ENCODE results near the gene CRLF1.
"Not testable (repeated sequence)": the region's sequence is repeated elsewhere in the genome, so short reads cannot be mapped to it uniquely, and the experiment has no call there.

The CRLF1 gene

GRCh38 chr19:18608102-18608804 lies 1.7 kb upstream of the CRLF1 start:
- no peak for DNase-seq

DNA sequence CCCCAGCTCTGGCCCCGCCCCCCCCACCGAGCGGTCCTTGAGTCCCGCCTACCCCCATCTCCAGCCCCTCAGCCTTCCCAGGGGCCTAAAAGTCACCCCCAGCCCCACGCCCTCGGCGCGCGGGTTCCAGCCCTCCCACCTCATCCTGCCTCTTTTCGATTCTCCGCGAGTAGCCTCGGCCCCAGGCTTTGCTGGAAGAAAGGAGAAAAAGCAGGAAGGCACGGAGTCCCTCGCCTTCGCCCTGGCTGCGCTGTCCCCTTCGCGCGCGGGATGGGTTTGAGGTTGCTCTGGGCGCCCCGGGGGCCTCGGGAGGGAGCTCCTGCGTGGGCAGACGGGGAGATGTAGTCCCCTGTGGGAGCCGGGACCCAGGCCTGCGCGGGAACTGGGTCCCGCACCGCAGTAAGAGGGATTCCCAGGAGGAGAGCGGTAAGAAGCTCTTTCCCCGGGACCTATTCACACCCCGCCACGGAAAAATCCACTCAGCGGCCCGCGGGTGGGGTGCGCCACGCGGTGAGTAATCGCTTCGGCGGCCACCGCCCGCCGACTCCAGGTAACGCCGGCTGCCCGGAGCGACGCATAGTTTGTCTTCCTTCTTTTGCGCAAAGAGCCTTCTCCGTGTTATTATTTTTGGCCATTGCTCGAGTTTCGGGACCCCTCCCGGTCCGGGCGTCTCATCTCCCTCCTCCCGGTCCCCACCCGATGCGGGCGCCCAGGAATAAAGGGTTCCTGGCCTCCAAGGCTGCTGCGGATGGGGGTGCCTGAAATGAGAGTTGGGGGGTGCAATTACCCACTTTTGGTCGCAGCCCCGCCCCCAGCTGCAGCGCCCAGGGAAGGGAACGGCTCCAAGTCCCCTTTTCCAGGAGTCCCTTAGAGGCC lies 865 bp upstream of the CRLF1 start:
- DNase-seq: no peak

DNA sequence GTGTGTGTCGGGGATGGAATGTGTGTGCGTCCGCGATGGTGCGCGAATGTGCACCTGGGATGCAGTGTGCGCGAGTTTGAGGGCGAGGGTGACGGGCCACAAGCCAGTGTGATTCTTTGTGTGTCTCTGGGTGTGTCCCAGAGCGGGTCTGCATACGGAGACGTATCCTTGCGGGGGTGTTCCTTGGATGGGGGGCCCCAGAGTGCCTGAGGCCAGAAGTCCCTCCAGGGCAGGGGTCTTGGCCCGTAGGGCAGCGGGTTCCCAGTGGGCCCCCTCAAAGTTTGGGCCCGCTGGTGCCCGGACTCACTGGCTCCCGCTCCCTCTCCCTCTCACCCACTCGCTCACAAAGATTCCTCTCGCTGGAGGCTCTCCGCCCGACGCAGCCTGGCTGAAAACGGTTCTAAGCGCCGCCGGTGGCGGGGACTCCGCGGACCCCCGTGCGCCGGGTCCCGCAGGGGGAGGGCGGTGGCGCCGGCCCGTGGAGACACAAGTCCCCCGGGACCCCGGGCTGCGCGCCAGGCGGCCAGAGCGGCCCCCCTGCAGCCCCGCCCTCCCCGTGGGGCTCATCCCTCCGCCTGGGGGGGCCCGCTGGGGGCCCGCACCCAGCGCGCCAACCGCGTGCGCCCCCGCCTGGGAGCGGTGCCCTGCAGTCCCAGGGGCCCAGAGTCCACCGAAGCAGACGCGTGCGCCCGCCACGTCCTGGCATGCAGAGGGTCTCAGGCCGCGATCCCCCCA lies 886 bp downstream of the CRLF1 start:
- no peak for DNase-seq

DNA sequence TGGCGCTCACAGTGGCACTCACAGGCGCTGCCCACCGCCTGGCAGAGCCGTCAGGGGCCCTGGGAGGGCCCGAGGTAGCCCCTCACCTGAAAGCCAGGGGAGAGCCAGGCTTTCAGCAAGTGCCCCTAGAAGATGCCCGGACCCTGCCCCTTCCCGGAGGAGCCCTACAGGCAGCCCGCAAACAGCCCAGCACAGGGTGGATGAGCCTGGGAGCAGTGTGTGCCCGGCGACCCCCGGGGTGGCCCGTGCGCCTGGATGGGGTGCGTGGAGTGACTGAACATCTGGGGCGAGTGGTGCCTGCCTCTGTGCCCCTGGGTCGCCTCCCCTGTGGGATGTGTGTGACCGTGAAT lies 1.4 kb downstream of the CRLF1 start:
- DNase-seq: no peak

GRCh38 chr19:18604820-18605159 lies 1.8 kb downstream of the CRLF1 start:
- no peak for DNase-seq

GRCh38 chr19:18603958-18604819 lies 2.4 kb downstream of the CRLF1 start:
- no peak for DNase-seq

- no peak for DNase-seq
Measured at GRCh38 chr19:18603255-18603957, 3.2 kb downstream of the CRLF1 start.

GRCh38 chr19:18601875-18602274 lies 4.7 kb downstream of the CRLF1 start:
- no peak for DNase-seq

DNA sequence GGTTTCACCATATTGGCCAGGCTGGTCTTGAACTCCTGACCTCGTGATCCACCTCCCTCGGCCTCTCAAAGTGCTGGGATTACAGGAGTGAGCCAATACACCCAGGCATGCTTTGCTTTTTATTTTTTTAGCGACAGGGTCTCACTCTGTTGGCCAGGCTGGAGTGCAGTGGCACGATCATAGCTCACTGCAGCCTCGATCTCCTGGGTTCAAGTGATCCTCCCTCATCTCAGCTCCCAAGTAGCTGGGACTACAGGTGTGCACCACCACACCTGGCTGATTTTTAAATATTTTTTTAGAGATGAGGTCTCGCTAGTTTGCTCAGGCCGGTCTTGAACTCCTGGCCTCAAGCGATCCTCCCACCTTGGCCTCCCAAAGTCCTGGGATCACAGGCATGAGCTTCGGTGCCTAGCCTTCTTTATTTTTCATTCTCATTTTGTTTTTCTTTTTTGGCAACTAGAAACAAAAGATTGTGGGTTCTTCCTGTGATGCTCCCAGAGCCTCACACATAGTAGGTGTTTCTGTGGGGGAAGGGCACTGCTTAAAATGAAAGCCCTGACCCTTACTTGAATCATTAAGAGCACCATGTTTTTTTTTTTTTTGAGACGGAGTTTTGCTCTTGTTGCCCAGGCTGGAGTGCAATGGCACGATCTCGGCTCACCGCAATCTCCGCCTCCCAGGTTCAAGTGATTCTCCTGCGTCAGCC lies 5.8 kb downstream of the CRLF1 start:
- DNase-seq: not testable (repeated sequence)

- DNase-seq: no peak
Measured at GRCh38 chr19:18599485-18599884, 7.1 kb downstream of the CRLF1 start.

GRCh38 chr19:18597809-18598660 lies 8.6 kb downstream of the CRLF1 start:
- no peak for DNase-seq

DNA sequence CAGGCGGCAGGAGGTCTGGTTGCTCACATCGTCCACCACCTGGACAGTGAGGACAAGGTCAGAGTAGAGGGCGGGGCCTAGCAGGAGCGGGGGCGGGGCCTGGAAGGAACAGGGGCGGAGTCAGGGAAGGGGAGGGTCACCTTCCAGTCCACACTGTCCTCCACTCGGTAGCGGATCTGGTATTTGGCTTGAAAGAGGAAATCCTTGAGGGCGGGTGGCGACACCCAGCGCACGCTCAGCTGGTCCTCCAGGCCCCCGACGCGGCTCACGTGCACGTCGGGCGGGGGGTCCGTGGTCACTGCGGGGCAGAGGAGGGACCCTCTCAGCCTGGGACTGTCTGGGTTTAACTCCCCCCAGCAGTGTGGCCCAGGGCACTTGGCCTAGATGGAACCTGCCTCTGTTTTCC lies 9.8 kb downstream of the CRLF1 start:
- no peak for DNase-seq

GRCh38 chr19:18595475-18595874 lies 11.1 kb downstream of the CRLF1 start:
- no peak for DNase-seq

- no peak for DNase-seq
Measured at GRCh38 chr19:18594824-18595373, 11.7 kb downstream of the CRLF1 start.

- peak; percentile 73 for DNase-seq
Measured at GRCh38 chr19:18594096-18594823, 12.3 kb downstream of the CRLF1 start.

- no peak for DNase-seq
Measured at GRCh38 chr19:18593367-18594095, 13.1 kb downstream of the CRLF1 start.

- not testable (repeated sequence) for DNase-seq
Measured at GRCh38 chr19:18592732-18593131, 13.9 kb downstream of the CRLF1 start.

DNA sequence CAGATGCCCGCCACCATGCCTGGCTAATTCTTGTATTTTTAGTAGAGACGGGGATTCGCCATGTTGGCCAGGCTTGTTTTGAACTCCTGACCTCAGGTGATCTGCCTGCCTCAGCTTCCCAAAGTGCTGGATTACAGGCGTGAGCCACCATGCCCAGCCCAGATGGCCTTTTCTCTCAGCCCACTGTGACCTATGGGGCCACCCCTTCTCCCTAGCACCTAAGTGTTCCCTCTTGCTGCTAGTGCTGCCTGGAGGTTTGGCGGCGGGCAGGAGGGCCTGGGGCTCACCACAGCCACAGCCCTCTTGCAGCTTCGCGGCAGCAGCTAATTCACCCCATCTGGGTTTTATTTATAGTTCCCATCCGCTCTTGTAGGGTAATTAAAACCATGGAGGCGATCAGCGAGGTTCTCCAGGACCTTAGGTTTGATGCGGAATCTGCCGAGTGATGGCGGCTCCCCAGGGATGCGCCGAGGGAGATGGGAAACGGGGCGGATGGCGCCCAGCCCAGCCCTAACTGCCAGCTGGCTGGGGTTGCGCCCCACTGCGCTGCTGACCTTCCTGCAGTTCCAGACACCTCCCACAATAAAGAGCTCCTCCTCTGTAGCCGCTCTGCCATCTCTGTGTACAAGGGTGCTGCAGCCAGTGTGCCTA lies 14.7 kb downstream of the CRLF1 start:
- DNase-seq: no peak
